Measurements from ENCODE around the gene SAMMSON. TPM values are rescaled to one million over a fixed set of nuclear protein-coding genes. Genes with fewer than 3 reads are reported as not detected.

The SAMMSON gene
- total and polyA plus RNA-seq, 9 of the 15 experiments (the other 6 are each of a cell fraction or from before 2014, with no cell fraction given) = 0.65 to 4.4 (median 1.9) TPM

- no peak for TF ChIP-seq ZNF740 (CRISPR knock-in tag; IDR thresholded peaks at IDR 0.05)
- no peak for TF ChIP-seq ZNF740 (tag; IDR thresholded peaks at IDR 0.05)
- no peak for TF ChIP-seq POU5F1 (IDR thresholded peaks at IDR 0.05; ENCODE audit: borderline replicate concordance, low read depth, low read length, partially characterized antibody)
- TF ChIP-seq JUND (IDR thresholded peaks at IDR 0.05; ENCODE audit: borderline replicate concordance, low read depth, low read length) = peak; percentile 17; the same call in 1 of the 2 replicates
- TF ChIP-seq JUND (tag; IDR thresholded peaks at IDR 0.05; ENCODE audit: borderline replicate concordance, low read depth, low read length) = peak; percentile 70; the same call in 1 of the 3 replicates
- no peak for TF ChIP-seq TCF7L2 (IDR thresholded peaks at IDR 0.05; ENCODE audit: low read depth, low read length)
- no peak for TF ChIP-seq MXD1 (CRISPR knock-in tag; IDR thresholded peaks at IDR 0.05; ENCODE audit: borderline replicate concordance, poor library complexity, severe bottlenecking)
- TF ChIP-seq KDM2B (CRISPR knock-in tag; IDR thresholded peaks at IDR 0.05) = no peak
- no peak for TF ChIP-seq MAFF (IDR thresholded peaks at IDR 0.05; ENCODE audit: low read length)
- TF ChIP-seq FOXA3 (CRISPR knock-in tag; conservative IDR thresholded peaks at IDR 0.05 in 1 of 2, IDR thresholded peaks at IDR 0.05 in 1 of 2) = no peak
- no peak for TF ChIP-seq NCOA4 (IDR thresholded peaks at IDR 0.05; ENCODE audit: partially characterized antibody)
- no peak for TF ChIP-seq ATF2 (CRISPR knock-in tag; IDR thresholded peaks at IDR 0.05)
- TF ChIP-seq XRCC3 (IDR thresholded peaks at IDR 0.05) = no peak
- TF ChIP-seq PRMT5 (CRISPR knock-in tag; IDR thresholded peaks at IDR 0.05) = no peak
- TF ChIP-seq ZC3H11A (IDR thresholded peaks at IDR 0.05; ENCODE audit: low read depth, low read length) = no peak
- TF ChIP-seq RBFOX2 (IDR thresholded peaks at IDR 0.05; ENCODE audit: low read depth, low read length) = peak; percentile 98
- no peak for TF ChIP-seq SMAD1 (IDR thresholded peaks at IDR 0.05; ENCODE audit: low read depth, low read length, partially characterized antibody)
- TF ChIP-seq HMGN3 (IDR thresholded peaks at IDR 0.05; ENCODE audit: borderline replicate concordance, extremely low read depth, insufficient read length, low read depth, low read length) = no peak
- no peak for TF ChIP-seq ZBTB34 (CRISPR knock-in tag; IDR thresholded peaks at IDR 0.05)
- TF ChIP-seq NONO (IDR thresholded peaks at IDR 0.05; ENCODE audit: low read depth in 2 of 2, low read length in 1 of 2) = peak in 1 of 2 experiments; percentile 49; a peak in 1 of 4 replicates
Measured at GRCh38 chr3:69999140-70000027, at the start of gene SAMMSON (continued).

Measured in K562 (cell line).